Activated CD8-positive, alpha-beta memory T cell treated with anti-CD3 and anti-CD28 coated beads, Interleukin-2, amount 50 U/mL, for 1 hour (primary cell): ENCODE measurements around the gene DRICH1.
"Not testable (repeated sequence)": the region's sequence is repeated elsewhere in the genome, so short reads cannot be mapped to it uniquely, and the experiment has no call there.

Experiments
- DNase-seq: peaks from one replicate; pipeline ENCODE4 v3.0.0-alpha.2; 2020; ENCODE audit errors: extremely low read depth

Gene DRICH1

GRCh38 chr22:23632178-23632577 is at the start of gene DRICH1:
TSS of gene DRICH1 (minus strand) at chr22:23632321. CDS start at chr22:23632023, 298 bp downstream.
- no peak for DNase-seq

GRCh38 chr22:23681026-23681809 is 49.1 kb upstream of the DRICH1 start:
- DNase-seq, result no peak

GRCh38 chr22:23678133-23678532 is 46.0 kb upstream of the DRICH1 start:
- no peak for DNase-seq

- no peak for DNase-seq
Measured at GRCh38 chr22:23677701-23677995, 45.5 kb upstream of the DRICH1 start.

GRCh38 chr22:23676841-23677700 is 45.0 kb upstream of the DRICH1 start:
- not testable (repeated sequence) for DNase-seq

- no peak for DNase-seq
Measured at GRCh38 chr22:23675502-23676415, 43.6 kb upstream of the DRICH1 start.

GRCh38 chr22:23674886-23675501 is 42.9 kb upstream of the DRICH1 start:
- DNase-seq, result not testable (repeated sequence)

GRCh38 chr22:23673826-23674690 is 41.9 kb upstream of the DRICH1 start:
- DNase-seq, result no peak

GRCh38 chr22:23673050-23673620 is 41.0 kb upstream of the DRICH1 start:
- DNase-seq, result no peak

- not testable (repeated sequence) for DNase-seq
Measured at GRCh38 chr22:23672307-23673049, 40.4 kb upstream of the DRICH1 start.

GRCh38 chr22:23671387-23671786 is 39.3 kb upstream of the DRICH1 start:
- not testable (repeated sequence) for DNase-seq

GRCh38 chr22:23670378-23671295 is 38.5 kb upstream of the DRICH1 start:
- DNase-seq, result no peak

- DNase-seq, result not testable (repeated sequence)
Measured at GRCh38 chr22:23660381-23660780, 28.3 kb upstream of the DRICH1 start.

GRCh38 chr22:23657727-23658126 is 25.6 kb upstream of the DRICH1 start:
- no peak for DNase-seq

GRCh38 chr22:23655891-23656475 is 23.9 kb upstream of the DRICH1 start:
- no peak for DNase-seq

- no peak for DNase-seq
Measured at GRCh38 chr22:23652711-23653110, 20.6 kb upstream of the DRICH1 start.

GRCh38 chr22:23652286-23652685 is 20.2 kb upstream of the DRICH1 start:
- no peak for DNase-seq

GRCh38 chr22:23651676-23652075 is 19.6 kb upstream of the DRICH1 start:
- DNase-seq, result no peak
